GM19324 (cell line): Measurements from ENCODE around the gene SASH1.
"Not testable (repeated sequence)": the region's sequence is repeated elsewhere in the genome, so short reads cannot be mapped to it uniquely, and the experiment has no call there.

Experiments used
- ATAC-seq: cut with Tn5 transposase; IDR thresholded peaks from one replicate; pipeline ENCODE4 v1.9.1; 2021; ENCODE audit warnings: mild to moderate bottlenecking, moderate library complexity; ENCODE audit not compliant: unreplicated experiment, low FRiP score

Gene SASH1

GRCh38 chr6:148325316-148326068 lies 17.1 kb upstream of the SASH1 start:
- ATAC-seq = no peak

DNA sequence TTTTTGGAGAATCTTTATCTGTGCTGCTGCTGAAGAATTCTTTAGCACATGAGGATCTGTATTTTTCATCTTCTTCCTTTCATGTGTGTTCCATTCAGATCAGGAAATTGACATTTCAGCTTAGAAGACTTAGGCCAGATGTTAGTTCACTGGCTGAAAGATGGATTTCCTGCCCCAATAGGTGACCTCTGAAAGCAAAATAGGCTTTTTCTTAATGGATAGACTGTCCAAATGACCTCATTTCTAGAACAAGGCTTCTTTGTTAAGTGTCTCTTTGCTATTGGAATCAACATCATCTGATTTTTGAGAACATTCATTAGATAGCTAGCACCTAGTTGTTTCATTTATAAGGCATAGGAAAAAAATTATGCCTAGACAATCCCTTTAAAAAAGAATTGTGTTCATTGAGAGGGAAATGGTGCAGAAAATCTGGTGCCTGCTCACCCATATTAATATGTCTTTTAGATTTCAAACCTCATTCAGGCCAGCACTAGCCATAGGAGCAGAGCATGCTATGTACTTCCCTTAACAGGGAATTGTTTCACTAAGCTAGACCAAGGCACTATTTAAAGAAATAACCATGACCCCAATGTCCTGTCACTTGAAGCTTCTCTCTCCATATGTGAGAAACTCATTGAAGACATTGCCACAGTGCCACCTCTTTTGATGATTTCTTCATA lies 13.6 kb upstream of the SASH1 start:
- ATAC-seq = no peak

DNA sequence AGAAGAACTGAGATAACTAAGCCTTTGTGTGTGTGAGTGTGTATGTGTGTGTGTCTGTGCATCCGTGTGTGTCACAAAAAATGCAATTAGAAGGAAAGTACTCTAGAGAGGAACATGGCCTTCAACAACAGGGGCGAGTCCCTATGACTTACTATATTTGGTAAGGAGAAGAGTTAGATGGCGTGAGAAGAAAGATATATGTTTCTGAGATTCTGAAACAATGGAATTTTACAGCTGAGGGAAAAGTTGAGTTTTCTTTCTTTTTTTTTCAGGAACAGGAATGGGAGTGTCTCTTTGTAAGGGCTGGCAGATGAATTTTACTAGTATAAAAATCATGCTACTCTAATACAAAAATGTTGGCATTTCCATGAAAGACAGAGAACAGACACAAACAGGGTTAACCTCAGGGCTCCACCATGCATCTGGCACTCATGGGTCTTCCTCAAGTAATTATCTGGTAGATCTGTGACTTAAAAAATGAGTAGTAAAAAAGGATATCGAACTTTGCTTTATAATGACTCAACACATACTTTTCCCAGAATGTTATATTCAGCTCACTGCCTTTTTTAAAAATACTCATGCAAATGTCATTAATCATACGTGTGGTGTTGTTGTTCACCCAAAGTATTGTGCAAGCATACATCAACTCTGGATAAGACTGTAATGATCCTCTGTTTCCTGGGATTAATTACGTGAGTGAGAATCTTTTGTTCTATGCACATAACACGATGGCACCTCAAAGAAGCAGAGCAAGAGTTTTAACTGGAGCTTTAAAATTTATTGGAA lies 12.8 kb upstream of the SASH1 start:
- ATAC-seq = no peak

DNA sequence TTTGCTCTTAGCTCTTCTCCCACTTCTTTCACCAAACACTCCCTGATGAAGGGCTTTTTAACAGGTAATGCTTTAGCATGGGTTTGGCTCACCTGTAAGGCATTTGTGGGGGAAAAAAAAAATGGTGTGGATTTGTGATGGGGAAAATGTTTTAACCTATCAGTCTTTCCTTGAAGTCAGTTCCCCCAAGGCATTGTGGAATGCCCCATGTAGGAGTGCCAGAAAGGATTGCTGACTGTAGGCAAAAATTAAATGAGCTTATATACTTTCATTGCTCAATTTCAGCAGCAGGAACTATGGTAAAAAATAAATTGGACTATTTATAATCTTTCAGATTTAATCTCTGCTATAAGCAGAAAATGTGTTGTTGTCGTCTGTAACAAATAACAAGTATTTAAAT lies 10.6 kb upstream of the SASH1 start:
- no peak for ATAC-seq

GRCh38 chr6:148336901-148337300 lies 5.7 kb upstream of the SASH1 start:
- ATAC-seq = no peak

- no peak for ATAC-seq
Observed at GRCh38 chr6:148339766-148340165, 2.9 kb upstream of the SASH1 start.

DNA sequence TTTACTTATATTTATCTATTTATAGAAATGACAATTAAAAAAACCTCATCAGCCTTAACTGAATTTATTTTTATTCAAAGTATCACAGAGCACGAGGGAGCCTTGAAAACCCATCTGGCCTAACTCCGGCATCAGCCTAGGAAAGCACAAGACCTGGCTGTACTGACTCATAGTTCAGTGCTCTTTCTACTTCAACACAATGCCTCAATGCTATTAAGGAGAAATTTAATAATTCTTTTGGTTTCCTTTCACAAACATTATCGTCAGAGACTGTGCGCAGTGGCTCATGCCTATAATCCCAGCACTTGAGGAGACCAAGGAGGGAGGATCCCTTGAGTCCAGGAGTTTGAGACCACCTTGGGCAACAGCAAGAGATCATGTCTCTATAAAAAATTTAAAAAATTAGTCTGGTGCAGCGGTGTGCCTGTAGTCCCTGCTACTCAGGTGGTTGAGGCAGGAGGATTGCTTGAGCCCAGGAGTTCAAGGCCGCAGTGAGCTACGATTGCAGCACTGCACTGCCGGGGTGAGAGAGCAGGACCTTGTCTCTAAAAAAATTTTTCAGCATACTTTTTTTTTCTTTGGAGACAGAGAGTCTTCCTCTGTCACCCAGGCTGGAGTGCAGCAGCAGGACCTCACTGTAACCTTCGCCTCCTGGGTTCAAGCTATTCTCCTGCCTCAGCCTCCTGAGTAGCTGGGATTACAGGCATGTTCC lies 1.9 kb upstream of the SASH1 start:
- no peak for ATAC-seq

DNA sequence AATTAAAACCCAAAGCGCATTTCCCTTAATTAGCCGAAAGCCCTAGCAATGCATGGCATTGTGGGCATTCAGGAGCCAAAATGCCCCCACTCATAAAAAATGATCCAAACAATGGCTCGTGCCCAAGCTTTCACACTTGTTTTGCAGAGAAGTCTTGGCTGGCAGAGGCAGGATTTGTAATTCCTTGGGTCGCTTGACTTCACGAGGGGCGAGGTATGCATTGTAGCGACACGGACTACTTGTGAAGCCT lies 613 bp upstream of the SASH1 start:
- ATAC-seq = no peak

GRCh38 chr6:148343047-148343782 lies 577 bp downstream of the SASH1 start:
- no peak for ATAC-seq

- ATAC-seq = no peak
Observed at GRCh38 chr6:148345176-148345575, 2.5 kb downstream of the SASH1 start.

DNA sequence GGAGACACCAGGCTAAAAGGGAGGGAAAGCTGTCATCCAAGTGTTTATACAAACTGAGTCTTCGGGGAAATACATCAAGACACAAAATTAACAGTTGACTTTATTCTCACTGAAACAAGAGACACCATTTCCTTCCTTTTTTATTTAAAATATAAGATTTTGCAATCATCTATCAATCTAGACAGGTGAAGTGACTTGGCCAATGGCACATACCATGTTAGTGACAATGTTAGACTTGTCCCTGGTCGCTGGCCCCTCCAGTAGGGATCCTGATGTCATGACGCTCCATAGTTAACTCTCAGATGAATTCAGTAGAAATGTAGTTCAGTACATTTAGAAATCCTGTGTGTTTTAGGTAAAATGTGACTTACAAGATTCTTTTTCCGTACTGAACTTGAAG lies 2.9 kb downstream of the SASH1 start:
- no peak for ATAC-seq

GRCh38 chr6:148346681-148347440 lies 4.2 kb downstream of the SASH1 start:
- ATAC-seq = no peak

- ATAC-seq = no peak
Observed at GRCh38 chr6:148347441-148348054, 4.9 kb downstream of the SASH1 start.

DNA sequence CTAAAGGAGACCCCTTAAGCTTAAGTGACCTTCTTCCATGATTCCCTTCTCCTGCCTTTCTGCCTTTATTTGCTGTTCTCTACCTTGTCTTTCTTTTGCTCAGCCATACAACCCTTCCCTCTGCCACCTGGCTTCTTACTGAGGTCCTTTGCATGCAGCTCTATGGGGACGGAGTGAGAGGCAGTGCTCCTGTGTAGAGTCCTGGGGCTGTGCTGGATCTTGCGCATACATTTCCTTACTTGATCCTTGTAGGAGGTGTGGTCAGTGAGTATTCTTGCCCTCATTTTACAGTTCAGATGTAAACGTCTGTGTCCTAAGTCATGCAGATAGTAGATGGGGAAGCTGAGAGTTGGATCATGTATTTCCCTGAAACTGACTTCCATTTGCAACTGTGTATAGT lies 5.7 kb downstream of the SASH1 start:
- no peak for ATAC-seq

- no peak for ATAC-seq
Observed at GRCh38 chr6:148348778-148349177, 6.1 kb downstream of the SASH1 start.

DNA sequence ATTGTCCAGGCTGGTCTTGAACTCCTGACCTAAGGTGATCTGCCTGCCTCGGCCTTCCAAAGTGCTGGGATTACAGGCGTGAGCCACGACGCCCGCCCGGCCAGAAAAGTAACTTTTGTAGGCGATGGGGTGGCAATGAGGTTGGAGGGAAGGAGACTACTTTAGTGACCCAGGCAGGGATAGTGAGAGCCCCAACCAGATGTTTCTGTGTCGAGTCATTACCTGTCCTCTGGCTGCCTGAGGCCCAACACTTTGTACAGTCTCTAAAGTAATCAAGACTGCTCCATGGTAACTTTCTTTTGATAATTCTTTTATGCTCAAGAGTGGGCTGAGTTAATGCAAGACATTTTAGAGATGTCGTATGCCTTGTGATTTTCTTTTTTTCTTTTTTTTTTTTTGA lies 6.8 kb downstream of the SASH1 start:
- no peak for ATAC-seq

DNA sequence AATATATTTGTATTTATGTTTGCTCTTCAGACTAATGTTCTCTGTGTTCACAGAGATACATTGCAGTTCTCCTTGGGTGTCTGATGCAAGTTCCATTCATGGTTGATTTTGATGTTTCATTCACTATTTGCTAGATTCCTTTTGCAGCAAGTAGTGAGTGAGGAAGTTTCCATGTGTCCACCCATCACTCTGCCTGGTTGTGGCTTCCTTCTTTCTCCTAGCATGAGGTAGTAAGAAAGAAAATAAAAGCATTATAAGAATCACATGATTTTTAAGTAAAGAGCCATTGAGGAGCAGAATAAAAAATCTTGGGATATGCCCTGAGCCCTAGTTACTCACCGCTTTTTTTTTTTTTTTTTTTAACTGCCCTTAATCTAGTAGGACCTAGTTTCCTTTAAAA lies 8.7 kb downstream of the SASH1 start:
- no peak for ATAC-seq

GRCh38 chr6:148352421-148352820 lies 9.8 kb downstream of the SASH1 start:
- not testable (repeated sequence) for ATAC-seq

DNA sequence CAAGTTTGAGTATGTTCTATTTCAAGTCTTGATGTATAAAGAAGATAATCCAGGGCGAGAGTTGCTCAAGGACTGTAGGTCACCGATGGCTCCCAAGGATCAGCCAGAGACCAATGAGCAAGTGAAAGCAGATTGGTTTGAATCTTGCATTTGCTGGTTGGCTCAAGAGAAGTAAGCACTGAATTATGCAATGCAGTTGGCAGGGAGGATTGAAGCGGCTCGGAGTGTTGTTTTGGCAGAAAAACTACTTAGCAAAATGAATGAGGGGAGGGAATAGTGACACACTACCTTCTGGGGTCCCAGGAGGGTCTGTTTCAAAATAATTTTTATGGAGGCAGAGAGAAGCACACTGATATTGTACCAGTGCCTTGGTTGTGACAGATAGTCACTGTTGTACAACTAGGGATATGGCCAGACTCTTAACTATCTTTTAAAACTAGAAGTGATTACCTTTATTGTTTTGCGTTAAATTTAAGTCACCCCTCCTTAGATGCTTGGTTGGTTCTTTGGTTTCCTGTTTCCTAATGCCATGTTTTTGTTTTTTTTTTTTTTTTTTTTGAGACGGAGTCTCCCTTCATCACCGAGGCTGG lies 15.7 kb downstream of the SASH1 start:
- ATAC-seq = no peak
